ENCODE data around the gene MTMR12.
A peak's percentile ranks its signal among the peaks of the same experiment; 100 is the strongest.

Gene MTMR12, protein sequence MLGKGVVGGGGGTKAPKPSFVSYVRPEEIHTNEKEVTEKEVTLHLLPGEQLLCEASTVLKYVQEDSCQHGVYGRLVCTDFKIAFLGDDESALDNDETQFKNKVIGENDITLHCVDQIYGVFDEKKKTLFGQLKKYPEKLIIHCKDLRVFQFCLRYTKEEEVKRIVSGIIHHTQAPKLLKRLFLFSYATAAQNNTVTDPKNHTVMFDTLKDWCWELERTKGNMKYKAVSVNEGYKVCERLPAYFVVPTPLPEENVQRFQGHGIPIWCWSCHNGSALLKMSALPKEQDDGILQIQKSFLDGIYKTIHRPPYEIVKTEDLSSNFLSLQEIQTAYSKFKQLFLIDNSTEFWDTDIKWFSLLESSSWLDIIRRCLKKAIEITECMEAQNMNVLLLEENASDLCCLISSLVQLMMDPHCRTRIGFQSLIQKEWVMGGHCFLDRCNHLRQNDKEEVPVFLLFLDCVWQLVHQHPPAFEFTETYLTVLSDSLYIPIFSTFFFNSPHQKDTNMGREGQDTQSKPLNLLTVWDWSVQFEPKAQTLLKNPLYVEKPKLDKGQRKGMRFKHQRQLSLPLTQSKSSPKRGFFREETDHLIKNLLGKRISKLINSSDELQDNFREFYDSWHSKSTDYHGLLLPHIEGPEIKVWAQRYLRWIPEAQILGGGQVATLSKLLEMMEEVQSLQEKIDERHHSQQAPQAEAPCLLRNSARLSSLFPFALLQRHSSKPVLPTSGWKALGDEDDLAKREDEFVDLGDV

DNA sequence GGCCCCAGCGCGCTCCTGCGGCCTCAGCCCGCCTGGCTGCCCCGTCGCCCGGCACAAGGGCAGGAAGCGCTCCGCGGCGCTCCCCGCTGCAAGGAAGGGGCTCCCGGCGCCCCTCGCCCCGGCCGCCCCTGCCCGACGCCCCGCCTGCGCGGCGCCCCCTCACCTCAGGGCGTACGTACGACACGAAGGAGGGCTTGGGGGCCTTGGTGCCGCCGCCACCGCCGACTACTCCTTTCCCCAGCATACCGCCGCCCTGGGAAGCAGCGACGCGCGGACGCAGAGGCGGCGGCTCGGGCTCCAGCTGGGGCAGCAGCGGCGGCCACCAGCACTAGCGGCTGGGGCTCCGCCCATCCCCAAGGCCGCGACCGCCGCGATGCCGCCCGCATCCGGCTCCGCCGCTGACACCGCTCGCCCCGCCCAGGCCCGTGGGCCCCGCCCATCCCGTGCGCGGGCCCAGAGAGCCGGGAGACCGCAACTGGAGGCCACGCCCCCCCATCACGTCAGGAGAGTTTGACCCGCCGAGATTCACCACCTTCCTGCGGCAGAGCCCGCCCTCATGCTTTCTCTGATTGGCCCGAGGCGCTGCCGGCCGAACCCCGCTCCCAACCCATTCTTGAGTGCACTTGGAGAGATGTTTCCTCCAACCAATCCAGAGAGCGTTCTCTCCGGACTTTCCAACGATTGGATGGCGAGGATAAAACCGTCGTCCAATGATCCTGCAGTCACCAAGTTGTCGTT lies at the start of gene MTMR12:
Gene MTMR12, minus strand, starts transcription at position 345 of the 738 bp plus-strand sequence. Its CDS starts 101 bp downstream, at position 244.
- DNase-seq (ENCODE audit: low spot score): peak; percentile 100

DNA sequence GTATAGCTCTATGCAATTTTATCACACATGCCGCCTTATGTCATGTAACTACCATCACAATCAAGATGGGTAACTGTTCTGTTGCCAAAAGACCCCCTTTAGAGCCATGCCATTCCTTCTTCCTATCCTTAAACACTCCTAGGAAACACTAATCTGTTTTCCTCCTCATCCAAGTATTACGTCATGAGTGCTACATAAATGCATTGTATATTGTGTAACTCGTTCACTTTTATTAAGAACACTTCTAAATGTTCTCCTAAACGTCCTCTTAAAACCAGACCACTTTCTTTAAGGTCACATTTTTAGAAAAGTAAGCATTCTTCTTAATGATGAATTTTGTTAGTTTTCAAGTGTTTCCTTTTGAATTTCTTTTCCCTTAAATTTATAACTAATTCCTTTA lies 49.8 kb upstream of the MTMR12 start:
- DNase-seq (ENCODE audit: low spot score): no peak

- no peak for DNase-seq (ENCODE audit: low spot score)
Measured at GRCh38 chr5:32360906-32361305, 48.2 kb upstream of the MTMR12 start.

GRCh38 chr5:32358611-32359010 lies 45.9 kb upstream of the MTMR12 start:
- no peak for DNase-seq (ENCODE audit: low spot score)

DNA sequence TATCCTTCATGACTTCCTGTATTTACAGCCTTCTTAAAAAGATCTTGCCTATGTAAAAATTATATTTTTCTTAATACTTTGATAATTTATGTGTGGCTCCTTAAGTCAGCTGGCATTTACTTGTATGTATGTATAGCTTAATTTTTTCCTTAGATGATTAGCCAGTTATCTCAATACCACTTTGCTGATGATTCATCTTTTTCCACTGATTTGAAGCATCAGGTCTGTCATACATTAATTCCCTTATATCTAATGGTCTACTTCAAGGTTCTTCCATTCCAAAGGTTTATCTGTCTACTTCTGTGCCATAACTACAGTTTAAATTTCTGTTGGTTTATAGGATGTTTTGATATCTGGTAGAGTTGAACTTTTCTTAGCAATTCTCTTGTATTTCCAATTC lies 44.9 kb upstream of the MTMR12 start:
- DNase-seq (ENCODE audit: low spot score): no peak

DNA sequence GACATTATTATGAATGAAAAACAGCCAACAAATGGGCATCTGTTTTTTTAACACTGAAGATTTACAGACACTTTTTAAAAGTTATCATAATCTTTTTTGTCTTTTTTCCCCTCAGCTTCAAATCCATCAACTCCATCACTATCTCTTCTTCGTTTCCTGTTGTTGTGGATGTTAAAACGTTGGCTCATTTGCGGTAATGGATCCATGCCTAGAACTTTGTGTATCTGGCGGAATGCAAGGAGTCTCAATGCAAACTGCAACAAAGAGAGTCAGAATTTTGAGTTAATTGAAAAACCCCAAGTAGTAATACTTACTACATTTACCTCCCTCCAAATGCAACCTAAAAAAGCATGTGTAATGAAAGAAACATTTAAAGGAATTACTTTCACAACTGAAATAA lies 42.9 kb upstream of the MTMR12 start:
- DNase-seq (ENCODE audit: low spot score): no peak

- DNase-seq (ENCODE audit: low spot score): no peak
Measured at GRCh38 chr5:32353420-32353819, 40.7 kb upstream of the MTMR12 start.

DNA sequence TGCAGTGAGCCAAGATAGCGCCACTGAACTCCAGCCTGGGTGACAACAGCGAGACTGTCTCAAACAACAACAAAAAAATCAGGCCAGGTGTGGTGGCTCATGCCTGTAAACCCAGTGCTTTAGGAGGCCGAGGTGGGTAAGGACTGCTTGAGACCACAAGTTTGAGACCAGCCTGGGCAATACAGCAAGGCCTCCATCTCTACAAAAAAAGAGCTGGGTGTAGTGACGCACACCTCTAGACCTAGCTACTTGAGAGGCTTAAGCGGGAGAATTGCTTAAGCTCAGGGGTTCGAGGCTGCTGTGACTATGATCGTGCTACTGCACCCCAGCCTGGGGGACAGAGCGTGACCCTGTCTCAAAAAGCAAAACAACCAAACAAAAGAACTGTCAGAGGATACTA lies 39.9 kb upstream of the MTMR12 start:
- DNase-seq (ENCODE audit: low spot score): no peak

- DNase-seq (ENCODE audit: low spot score): peak; percentile 23
Measured at GRCh38 chr5:32346869-32347268, 34.1 kb upstream of the MTMR12 start.

DNA sequence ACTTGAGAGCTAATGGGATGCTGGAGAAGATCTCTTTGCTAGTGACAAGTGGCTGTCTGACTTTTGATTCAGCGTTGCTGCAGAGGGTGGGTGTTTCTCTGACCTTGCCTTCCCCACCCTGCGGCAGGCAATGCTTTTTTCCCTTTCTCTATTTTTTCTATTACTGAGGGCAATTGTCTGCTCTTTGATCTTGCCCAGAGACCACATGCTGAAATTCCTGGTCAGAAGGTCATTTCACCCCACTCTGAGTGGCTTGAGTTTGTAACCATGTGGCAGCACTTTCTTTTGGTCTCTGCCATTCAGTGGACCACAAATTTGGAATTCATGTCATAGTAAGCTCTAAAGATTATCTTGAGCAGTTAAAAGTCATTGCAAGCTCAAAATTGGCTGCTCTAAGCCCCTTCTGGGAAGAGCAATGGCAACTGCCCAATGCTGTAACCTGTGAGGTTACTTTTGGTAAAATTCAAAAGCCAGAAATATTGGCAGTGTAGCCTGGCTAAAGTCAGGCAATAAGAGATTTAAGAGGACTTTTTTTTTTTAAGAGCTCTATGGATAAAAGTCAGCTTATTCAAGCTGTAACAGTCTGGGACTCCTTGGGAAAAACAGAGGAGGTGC lies 30.4 kb upstream of the MTMR12 start:
- no peak for DNase-seq (ENCODE audit: low spot score)

GRCh38 chr5:32342656-32343055 lies 29.9 kb upstream of the MTMR12 start:
- DNase-seq (ENCODE audit: low spot score): no peak

GRCh38 chr5:32339878-32340277 lies 27.1 kb upstream of the MTMR12 start:
- peak; percentile 25 for DNase-seq (ENCODE audit: low spot score)

DNA sequence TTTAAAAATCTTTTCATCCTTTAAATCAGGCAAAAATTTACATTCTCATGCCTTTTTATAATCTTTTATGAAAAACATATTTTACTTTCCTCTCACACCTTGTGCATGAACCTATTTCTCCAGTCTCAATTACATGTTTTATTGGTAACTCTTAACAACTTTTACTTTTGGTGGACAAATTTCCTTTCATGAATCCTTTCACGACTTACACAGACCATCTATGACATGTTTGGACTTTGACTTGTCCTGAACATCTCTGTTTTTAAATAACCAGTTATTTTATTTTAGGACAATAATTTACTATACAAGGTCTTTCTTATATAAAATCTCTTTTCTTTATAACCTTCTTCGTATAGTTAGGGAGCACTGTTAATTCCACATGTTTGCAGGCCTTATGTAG lies 26.5 kb upstream of the MTMR12 start:
- peak; percentile 52 for DNase-seq (ENCODE audit: low spot score)

- DNase-seq (ENCODE audit: low spot score): no peak
Measured at GRCh38 chr5:32332966-32333365, 20.2 kb upstream of the MTMR12 start.

DNA sequence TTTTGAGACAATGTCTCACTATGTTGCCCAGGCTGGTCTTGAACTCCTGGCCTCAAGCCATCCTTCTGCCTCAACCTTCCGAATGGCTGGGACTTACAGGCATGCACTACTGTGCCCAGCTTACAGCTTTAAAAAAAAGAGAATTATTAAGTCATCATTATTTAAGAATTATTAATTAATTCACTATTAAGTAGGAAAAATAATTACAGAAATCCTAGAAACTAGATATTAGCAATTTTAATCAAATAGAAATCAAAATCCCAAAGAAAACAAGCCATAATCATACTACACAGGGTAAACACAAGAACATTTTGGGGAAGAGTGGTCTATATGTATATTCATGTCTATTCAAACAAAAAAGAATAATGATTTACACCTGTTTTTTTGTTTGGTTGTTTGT lies 19.6 kb upstream of the MTMR12 start:
- no peak for DNase-seq (ENCODE audit: low spot score)

DNA sequence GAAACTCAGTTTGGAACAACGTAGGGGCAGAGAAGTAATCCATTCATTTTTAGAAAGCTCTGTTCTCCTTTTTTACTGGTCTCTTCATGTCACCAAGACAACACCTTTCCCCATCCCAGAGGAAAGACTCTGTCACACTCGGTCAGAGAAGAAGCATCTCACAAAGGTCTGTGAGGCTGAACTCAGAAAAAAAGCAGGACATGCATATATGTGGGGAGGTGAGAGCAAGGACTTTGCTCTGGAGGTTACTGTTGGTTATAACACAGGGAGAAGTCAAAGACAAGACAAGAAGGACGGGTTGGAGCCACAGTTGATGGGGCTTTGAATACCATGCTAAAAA lies 19.2 kb upstream of the MTMR12 start:
- no peak for DNase-seq (ENCODE audit: low spot score)

DNA sequence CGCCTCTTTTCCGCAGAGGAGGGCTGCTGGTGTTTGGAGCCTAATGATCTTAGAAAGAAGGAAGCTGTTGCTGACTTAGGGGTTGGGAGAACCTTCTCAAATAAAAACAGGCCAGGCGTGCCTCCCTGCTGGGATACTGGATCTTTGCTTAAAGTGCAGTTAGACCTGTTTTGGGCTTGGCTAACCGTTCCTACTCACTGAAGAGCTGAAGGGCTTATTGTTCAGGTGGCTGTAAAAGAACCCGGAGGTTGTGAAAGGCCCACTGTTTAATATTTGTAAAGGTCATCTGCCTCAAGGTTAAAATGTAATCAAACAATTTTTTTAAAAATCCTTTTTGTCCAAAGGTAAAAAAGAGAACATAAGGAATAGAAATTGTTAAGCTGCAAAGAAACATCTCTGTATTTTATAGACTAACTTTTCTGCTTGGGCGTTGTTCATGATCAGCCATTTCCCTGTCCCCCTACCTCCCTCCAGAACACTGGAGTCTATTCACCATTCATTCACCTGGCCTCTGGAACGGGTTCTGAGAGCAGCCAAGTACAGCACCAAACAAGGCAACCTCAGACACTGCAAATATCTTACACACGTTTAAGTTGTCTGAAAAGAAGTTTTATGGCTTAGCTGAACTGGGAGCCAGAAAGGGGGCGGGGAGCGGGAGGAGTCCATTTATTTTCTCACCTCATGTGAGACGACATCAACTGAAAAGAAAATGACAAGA lies 18.6 kb upstream of the MTMR12 start:
- no peak for DNase-seq (ENCODE audit: low spot score)

DNA sequence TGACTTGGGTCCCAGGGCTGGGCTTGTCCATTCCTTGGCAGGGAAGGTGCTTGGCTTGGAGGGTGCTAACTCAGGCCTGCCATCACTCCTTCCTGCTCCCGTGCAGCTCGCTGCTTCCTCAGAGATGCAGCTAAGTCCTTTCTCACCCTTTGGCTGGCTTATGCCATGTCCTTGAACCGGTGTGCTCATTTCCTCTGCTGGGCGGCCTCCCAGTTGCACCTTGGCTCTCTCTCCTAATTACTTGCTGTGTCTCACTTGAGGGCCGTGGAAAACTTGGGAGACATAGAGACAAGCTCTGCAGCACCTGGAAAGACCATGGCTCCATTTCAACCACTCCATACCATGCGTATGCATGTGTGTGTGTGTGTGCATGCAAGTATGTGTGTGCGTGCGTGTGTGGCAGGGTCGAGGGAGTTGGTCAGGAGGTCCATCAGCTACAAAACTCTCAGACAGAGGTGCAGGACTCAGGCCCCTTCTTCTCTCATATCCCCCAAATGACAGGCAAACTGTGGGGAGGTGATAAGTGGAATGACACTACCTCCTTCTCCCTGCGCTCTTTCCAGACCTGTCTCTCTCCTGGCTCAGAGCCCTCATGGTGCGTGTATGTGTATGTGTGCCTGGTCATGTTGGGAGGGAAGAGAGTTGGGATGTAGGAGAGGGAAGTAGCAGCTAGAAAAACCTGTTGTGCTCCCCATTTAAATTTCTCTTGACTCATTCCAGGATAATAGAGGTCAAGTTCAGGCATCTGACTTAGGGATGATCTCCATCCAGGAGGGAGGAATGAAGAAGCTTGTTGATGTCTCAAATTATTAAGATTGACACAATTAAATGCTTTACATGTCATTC lies 17.6 kb upstream of the MTMR12 start:
- no peak for DNase-seq (ENCODE audit: low spot score)

DNA sequence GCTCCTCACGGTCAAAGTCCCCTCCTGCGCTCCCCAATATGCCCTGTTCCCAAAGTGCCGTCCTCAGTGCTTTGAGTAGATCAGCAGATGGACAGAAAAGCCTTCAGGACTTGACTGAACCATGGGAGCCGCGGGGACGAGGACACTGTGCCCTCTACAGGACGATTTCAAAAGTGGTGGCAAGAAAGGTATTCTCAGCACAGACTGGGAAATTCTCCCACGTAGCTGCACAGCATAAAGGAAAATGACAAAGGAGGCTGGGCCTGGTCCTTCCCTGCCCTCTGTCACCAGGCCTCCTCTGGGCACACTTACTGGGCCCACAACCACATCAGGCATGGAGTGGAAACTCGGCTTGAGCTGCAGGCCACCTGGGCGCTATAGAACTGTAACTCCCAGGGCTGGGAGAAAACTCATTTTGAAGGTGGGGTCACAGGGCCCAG lies 16.7 kb upstream of the MTMR12 start:
- DNase-seq (ENCODE audit: low spot score): peak; percentile 82

DNA sequence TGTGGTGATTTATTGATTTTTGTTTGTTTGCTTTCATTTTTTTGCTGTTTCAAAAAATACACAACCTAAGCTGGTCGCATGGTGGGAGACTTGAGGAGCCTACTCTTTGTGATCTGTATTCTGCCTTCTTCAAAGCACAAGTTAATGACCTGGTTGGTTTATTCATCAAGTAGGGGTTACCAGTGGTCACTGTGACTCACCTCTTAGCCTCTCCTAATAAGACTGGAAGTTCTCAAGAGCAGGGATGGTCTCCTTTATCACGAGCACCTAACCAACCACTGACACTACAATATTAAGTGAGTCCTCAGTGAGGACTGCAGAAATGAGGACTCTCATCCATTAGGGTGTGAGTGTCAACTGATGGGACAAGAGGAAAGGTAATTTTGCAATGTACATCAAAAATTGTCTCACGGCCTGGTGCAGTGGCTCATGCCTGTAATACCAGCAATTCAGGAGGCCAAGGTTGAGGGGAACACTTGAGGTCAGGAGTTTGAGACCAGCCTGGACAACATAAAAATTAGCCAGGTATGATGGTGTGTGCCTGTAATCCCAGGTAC lies 13.6 kb upstream of the MTMR12 start:
- no peak for DNase-seq (ENCODE audit: low spot score)
